Common myeloid progenitor, CD34-positive (primary cell): ENCODE data around the gene AXDND1.

Source experiments
- CTCF ChIA-PET: fragments of 350-600 bp; sonication (Branson Sonifier 250); formaldehyde crosslinking; loops from one replicate; lab custom pipeline; 2021; ENCODE audit warnings: antibody characterized with exemption; lab: Charles Lee
- POLR2A ChIA-PET: fragments of 350-600 bp; sonication (Branson Sonifier 250); formaldehyde crosslinking; loops from one replicate; lab custom pipeline; 2021; ENCODE audit warnings: antibody characterized with exemption; lab: Charles Lee
- DNase-seq, 3 donors: peaks; one replicate each; pipeline versions ENCODE4 v3.0.0 to v3.0.0-alpha.2; 2013
- H3K27ac ChIP-seq, 2 experiments: 1 replicate in 1 of 2; 2 replicates in 1 of 2; pipeline ENCODE4 v1.7.0; 2013; ENCODE audit warnings: inconsistent platforms in 2 of 2, low read length in 2 of 2, mild to moderate bottlenecking in 2 of 2, low read depth in 1 of 2, moderate library complexity in 1 of 2; ENCODE audit not compliant: severe bottlenecking in 2 of 2, insufficient read depth in 1 of 2, poor library complexity in 1 of 2
- H3K27me3 ChIP-seq, 5 experiments: replicated peaks in 2 of 5; 1 replicate in 3 of 5; 2 replicates in 2 of 5; pipeline versions ENCODE4 v1.6.1 to v1.7.0; 2013; ENCODE audit warnings: low read length in 4 of 5, mild to moderate bottlenecking in 2 of 5, moderate library complexity in 2 of 5, inconsistent platforms in 1 of 5; ENCODE audit not compliant: insufficient read depth in 5 of 5, control insufficient read depth in 4 of 5
- H3K36me3 ChIP-seq, 4 experiments: 1 replicate in 2 of 4; 2 replicates in 2 of 4; pipeline versions ENCODE4 v1.6.1 to v1.7.0; 2013; ENCODE audit warnings: low read length in 3 of 4, control low read depth in 1 of 4, mild to moderate bottlenecking in 1 of 4; ENCODE audit not compliant: control insufficient read depth in 4 of 4, insufficient read depth in 4 of 4
- H3K4me1 ChIP-seq, 4 experiments: 1 replicate in 3 of 4; 2 replicates in 1 of 4; pipeline versions ENCODE4 v1.6.1 to v1.7.1; 2013; ENCODE audit warnings: low read length in 3 of 4, mild to moderate bottlenecking in 3 of 4, control low read depth in 1 of 4, inconsistent platforms in 1 of 4, moderate library complexity in 1 of 4; ENCODE audit not compliant: control insufficient read depth in 4 of 4, insufficient read depth in 4 of 4; ENCODE audit errors: control extremely low read depth in 1 of 4
- H3K4me3 ChIP-seq, 7 experiments: 1 replicate in 4 of 7; 2 replicates in 3 of 7; pipeline versions ENCODE4 v1.5.1 to v1.7.0; 2013; ENCODE audit warnings: mild to moderate bottlenecking in 7 of 7, low read length in 6 of 7, moderate library complexity in 6 of 7, inconsistent platforms in 2 of 7, low read depth in 2 of 7, control low read depth in 1 of 7; ENCODE audit not compliant: insufficient read depth in 4 of 7, control insufficient read depth in 1 of 7; ENCODE audit errors: extremely low read depth in 1 of 7
- H3K9me3 ChIP-seq, 5 experiments: 1 replicate in 4 of 5; 2 replicates in 1 of 5; pipeline versions ENCODE4 v1.6.1 to v1.7.1; 2013; ENCODE audit warnings: low read length in 4 of 5, mild to moderate bottlenecking in 2 of 5, inconsistent platforms in 1 of 5, low read depth in 1 of 5, moderate library complexity in 1 of 5; ENCODE audit not compliant: control insufficient read depth in 4 of 5, insufficient read depth in 2 of 5; ENCODE audit errors: control extremely low read depth in 1 of 5
- WGBS: methylation state at CpG from one replicate; pipeline ENCODE4 v1.1.5; 2013; ENCODE audit not compliant: insufficient coverage; 5-methylcytosine and 5-hydroxymethylcytosine counted together

Gene AXDND1

DNA sequence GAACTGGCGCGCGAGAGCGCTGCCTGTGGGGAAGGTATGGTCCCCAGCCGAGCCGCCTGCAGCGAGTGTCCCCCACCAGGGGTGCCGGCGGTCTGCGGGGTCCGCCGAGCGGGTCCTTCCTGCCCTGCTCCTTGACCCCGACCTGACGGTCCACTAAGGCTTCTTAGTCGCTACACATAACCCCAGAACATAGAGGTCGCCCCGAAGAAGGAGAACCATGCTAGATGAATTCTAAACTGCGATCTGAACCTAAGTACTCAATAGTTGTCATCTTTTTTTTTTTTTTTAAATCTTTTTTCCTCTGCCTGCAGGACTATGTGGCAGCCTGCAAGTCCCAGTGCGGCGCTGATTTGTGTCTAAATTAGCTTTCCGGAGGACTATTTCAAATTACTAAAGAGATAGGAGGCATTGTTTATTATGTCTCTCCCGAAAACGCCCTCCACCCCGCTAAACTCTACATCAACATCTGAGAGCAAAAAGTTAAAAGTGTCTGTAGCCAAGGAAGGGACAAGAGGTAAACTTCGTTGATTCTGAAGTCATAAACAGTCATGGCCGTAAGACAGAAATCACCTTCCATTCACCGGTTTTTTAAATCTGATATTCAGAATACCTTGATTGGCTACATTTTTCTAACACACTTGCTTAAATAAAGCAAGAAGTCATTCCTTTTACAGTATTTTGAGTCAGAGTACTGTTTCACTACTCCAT is 476 bp downstream of the AXDND1 start:
- WGBS: 6% methylated on average over 24 of the region's 28 CpGs
- Histone ChIP-seq H3K36me3 (no peaks in the 10 kb centered on the region), H3K4me1 (peaks cover 2 to 15% (median 9%) of the 10 kb centered on the region in 4 experiments), H3K27ac (peak overlapping the region; percentile 99 to 100), H3K4me3 (peak overlapping the region; percentile 75 to 96 (median 82)), H3K9me3 (no peaks in the 10 kb centered on the region), H3K27me3 (no peaks in the 10 kb centered on the region)
- DNase-seq: peak in 2 of 3 donors; percentile 59 to 72
- ChIA-PET CTCF (interaction anchor here (0.8 kb wide), 1 partner anchor 10 kb away, joined by 3 read pairs; no protein-coding TSS in a partner anchor), POLR2A (no interaction called here)

DNA sequence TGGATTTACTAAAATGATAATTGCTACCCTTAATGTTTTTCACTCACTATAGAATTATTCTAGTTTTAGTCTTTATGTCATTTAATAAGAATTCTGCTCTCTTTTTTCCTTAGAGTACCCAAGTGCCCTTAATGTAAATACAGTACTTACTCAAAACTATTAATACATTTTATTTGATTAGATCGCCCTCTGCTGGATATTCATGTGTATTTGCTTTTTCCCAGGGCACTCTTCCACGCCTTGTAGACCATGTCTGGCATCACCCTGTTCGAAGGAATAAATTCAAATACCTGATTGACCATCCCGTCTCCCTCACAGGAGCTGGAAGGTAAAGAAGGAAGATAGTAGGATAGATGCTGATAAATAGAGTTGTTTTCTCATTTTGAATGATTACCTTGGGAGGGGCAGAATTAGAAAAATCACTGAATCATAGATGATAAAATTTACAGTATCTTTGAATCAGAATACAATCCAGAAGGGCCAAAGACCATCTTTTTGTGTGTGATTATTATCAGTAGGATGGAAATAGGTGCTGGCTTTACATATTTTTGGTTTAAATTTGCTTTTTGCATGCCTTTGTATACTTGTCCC is 4.1 kb downstream of the AXDND1 start:
- WGBS: no CpG with 5 or more reads among the region's 4 CpGs
- POLR2A ChIA-PET: no interaction called here
- Histone ChIP-seq H3K36me3 (no peaks in the 10 kb centered on the region), H3K4me1 (peaks cover 2 to 15% (median 9%) of the 10 kb centered on the region in 4 experiments), H3K9me3 (no peaks in the 10 kb centered on the region), H3K27me3 (no peaks in the 10 kb centered on the region), H3K27ac (no peak overlapping the region), H3K4me3 (no peak overlapping the region)
- peak; percentile 66 to 82 (median 77) for DNase-seq
- CTCF ChIA-PET: interaction anchor here (0.6 to 4.2 kb wide), 10 partner anchors 76 to 305 kb away, joined by 3 to 26 read pairs (median 4); partner anchors contain the start of gene SOAT1

DNA sequence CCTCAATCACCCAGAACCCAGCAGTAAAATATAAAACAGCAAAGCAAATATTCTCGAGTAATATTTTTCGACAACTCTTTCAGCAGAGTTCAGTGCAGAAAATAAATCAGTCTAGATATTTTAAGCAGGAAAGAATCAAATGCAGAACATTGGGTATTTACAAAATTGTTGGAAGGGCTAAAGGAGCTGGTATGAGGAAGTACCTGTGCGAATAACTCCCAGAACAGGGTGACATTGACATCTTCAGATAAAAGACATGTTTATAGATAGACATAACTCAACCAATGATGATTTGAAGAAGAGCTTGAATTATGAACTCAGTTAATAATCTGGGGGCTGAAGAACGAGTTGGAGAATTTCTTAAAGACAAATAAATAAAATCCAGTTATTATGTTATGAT is 6.4 kb downstream of the AXDND1 start:
- Histone ChIP-seq H3K4me1 (no peaks in the 10 kb centered on the region), H3K27me3 (no peaks in the 10 kb centered on the region), H3K36me3 (no peaks in the 10 kb centered on the region), H3K4me3 (no peak overlapping the region), H3K9me3 (no peaks in the 10 kb centered on the region), H3K27ac (no peak overlapping the region)
- ChIA-PET CTCF (interaction anchor here (0.9 to 1.1 kb wide), 2 partner anchors 253 to 266 kb away, joined by 3 read pairs; no protein-coding TSS in a partner anchor), POLR2A (no interaction called here)
- DNase-seq: no peak
- 90% methylated on average over 2 of the region's 4 CpGs for WGBS

DNA sequence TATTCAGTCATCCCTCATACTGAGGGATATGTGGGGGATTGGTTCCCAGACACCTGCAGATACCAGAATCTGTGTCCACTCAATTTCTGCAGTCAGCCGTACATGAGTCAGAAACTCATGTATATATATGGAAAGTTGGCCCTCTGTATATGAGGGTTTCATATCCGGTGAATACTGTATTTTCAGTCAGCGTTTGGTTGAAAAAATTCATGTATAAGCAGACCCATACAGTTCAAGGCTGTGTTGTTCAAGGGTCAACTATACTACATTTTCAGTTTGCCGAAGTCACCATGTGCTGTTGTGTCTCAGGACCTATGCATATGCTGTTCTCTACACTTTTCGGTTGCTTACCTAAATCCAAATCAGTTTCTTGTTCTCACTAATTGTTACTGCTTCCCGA is 10.5 kb downstream of the AXDND1 start:
- 97% methylated on average over 4 of the region's 6 CpGs for WGBS
- CTCF ChIA-PET: no interaction called here
- DNase-seq: no peak
- Histone ChIP-seq H3K27ac (no peak overlapping the region), H3K27me3 (no peaks in the 10 kb centered on the region), H3K4me3 (no peak overlapping the region), H3K9me3 (no peaks in the 10 kb centered on the region), H3K4me1 (no peaks in the 10 kb centered on the region), H3K36me3 (no peaks in the 10 kb centered on the region)
- POLR2A ChIA-PET: no interaction called here

DNA sequence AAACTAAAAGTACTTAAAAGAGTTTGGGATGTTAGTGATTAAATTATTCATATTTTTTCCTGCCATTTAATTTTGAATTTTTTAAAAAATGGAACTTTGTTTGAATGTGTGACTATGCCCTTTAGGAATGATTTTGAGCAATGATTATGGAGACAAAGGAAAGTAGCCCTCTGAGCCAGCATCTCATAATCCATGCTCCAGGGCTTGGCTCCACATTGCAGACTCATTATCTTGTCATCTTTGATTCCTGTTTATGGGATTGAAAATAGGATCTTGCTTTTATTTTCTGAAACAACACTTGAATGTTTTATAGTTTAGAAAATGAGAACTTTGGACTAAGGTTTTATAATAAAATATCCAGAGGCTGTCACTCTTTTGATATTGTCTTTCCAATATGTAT is 14.5 kb downstream of the AXDND1 start:
- CTCF ChIA-PET: no interaction called here
- H3K27ac ChIP-seq: no peak overlapping the region

DNA sequence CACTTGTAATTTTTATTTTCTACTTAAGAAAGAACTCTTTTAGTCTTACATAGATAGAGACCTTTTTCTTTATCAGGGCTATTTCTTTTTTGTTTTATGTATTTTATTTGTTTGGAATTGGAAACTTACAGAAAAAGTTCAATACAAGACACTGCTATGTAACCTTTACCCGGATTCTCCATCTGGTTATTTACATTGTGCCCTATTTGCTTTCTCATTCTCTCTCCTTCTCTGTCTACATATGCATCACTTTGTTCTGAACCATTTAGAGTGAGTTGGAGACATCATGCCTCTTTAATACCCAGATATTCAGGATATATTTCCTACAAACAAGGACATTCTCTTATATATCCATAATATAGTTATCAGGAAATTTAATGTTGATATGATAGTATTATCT is 18.3 kb downstream of the AXDND1 start:
- H3K36me3 ChIP-seq: no peaks in the 10 kb centered on the region
- no peak for DNase-seq
- no CpG with 5 or more reads among the region's 1 CpG for WGBS
- ChIA-PET POLR2A (no interaction called here), CTCF (interaction anchor here (0.7 kb wide), 1 partner anchor 201 kb away, joined by 4 read pairs; no protein-coding TSS in a partner anchor)
- no peak overlapping the region for H3K4me3 ChIP-seq
- no peaks in the 10 kb centered on the region for H3K4me1 ChIP-seq
- H3K27ac ChIP-seq: no peak overlapping the region
- H3K27me3 ChIP-seq: no peaks in the 10 kb centered on the region
- H3K9me3 ChIP-seq: no peaks in the 10 kb centered on the region

More for the DNA sequence above, 14.5 kb downstream of the AXDND1 start:
- POLR2A ChIA-PET: no interaction called here
- DNase-seq: no peak
- Histone ChIP-seq H3K4me3 (no peak overlapping the region), H3K36me3 (no peaks in the 10 kb centered on the region), H3K4me1 (no peaks in the 10 kb centered on the region), H3K9me3 (no peaks in the 10 kb centered on the region), H3K27me3 (no peaks in the 10 kb centered on the region)

DNA sequence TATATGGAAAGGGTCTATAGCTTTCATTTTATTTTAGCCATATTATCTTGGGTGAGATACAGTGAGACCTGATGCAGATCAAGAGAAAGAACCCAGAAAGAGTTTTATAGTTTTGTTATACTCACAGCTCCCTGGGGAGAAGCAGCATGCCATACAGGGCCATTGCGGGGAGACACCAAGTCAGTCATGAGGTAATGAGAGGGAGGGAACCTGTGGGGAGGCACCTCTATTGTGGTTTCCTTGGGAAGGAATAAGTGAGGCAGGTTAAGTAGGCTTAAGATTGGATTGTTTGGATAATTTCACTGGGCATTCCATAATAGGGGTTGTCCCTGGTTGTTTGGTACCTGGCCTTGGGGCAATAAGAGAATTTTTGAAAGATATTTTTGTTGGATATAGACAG is 19.7 kb downstream of the AXDND1 start:
- no peak for DNase-seq
- CTCF ChIA-PET: no interaction called here
- Histone ChIP-seq H3K4me3 (no peak overlapping the region), H3K36me3 (no peaks in the 10 kb centered on the region), H3K4me1 (no peaks in the 10 kb centered on the region), H3K27me3 (no peaks in the 10 kb centered on the region), H3K9me3 (no peaks in the 10 kb centered on the region), H3K27ac (no peak overlapping the region)
- WGBS: 100% methylated on average over 1 of the region's 1 CpG
- POLR2A ChIA-PET: no interaction called here
